Esophagus squamous epithelium (tissue), 4 donors: ENCODE data around the gene FABP7.

ENCODE experiments used
- CTCF ChIP-seq, 6 experiments: fragments of 450-650 bp in 4 of 6; fragments of 200-600 bp in 2 of 6; sonication (generic) in 2 of 6; IDR thresholded peaks; one replicate each; pipeline ENCODE4 v1.5.1; 2016 to 2019; ENCODE audit warnings: antibody characterized with exemption in 6 of 6, mild to moderate bottlenecking in 4 of 6, moderate library complexity in 4 of 6
- POLR2A ChIP-seq, 4 donors: fragments of 450-650 bp; IDR thresholded peaks; one replicate each; pipeline ENCODE4 v1.6.1; 2017; ENCODE audit warnings: antibody characterized with exemption in 4 of 4, mild to moderate bottlenecking in 4 of 4, moderate library complexity in 3 of 4

- no peak for TF ChIP-seq CTCF (IDR thresholded peaks at IDR 0.05)
- no peak for TF ChIP-seq POLR2A (IDR thresholded peaks at IDR 0.05)
Measured at GRCh38 chr6:122760330-122760729, 19.2 kb upstream of the FABP7 start.
